Measurements from ENCODE around the gene ARL13B. TPM values are rescaled to one million over a fixed set of nuclear protein-coding genes. Genes with fewer than 3 reads are reported as not detected.

The ARL13B gene
- total RNA-seq, 1 experiment from 2014 or later: 7.6 TPM

DNA sequence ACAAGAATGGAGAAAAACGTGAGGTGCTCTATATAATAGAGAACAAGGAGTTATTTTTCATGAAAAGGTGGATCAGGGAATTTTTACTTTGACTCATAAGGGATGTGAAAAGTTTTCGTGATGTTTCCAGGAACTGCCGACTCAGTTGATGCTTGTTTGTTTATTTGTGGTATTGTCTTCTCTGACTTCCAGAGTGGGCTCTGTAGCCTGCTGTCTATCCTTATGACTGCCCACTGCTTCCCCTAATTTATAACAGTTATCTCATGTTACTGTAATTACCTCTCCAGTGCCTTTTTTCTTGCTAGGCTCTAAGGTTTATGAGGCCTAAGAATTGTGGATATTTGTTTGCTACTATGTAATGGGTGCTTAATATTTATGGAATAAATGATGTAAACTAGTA lies 12.3 kb downstream of the ARL13B start:
- H3K4me1 Mint-ChIP-seq (ENCODE audit: low read depth, unreplicated experiment): no peaks in the 10 kb centered on the region
- ChIA-PET CTCF (no interaction called here), POLR2A (no interaction called here)
- H3K36me3 Mint-ChIP-seq (ENCODE audit: insufficient read depth, unreplicated experiment): no peaks in the 10 kb centered on the region
- TF ChIP-seq, protein P1, sequence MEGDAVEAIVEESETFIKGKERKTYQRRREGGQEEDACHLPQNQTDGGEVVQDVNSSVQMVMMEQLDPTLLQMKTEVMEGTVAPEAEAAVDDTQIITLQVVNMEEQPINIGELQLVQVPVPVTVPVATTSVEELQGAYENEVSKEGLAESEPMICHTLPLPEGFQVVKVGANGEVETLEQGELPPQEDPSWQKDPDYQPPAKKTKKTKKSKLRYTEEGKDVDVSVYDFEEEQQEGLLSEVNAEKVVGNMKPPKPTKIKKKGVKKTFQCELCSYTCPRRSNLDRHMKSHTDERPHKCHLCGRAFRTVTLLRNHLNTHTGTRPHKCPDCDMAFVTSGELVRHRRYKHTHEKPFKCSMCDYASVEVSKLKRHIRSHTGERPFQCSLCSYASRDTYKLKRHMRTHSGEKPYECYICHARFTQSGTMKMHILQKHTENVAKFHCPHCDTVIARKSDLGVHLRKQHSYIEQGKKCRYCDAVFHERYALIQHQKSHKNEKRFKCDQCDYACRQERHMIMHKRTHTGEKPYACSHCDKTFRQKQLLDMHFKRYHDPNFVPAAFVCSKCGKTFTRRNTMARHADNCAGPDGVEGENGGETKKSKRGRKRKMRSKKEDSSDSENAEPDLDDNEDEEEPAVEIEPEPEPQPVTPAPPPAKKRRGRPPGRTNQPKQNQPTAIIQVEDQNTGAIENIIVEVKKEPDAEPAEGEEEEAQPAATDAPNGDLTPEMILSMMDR (IDR thresholded peaks at IDR 0.05; ENCODE audit: insufficient read depth in 1 of 2, low read depth in 1 of 2, low read length in 1 of 2, severe bottlenecking in 1 of 2, unreplicated experiment in 1 of 2): no peak
- no peak for DNase-seq
- intact Hi-C loops (cut with micrococcal nuclease; ENCODE audit: unreplicated experiment): no loop called here
- no peaks in the 10 kb centered on the region for H3K27me3 Mint-ChIP-seq (ENCODE audit: insufficient read depth, unreplicated experiment)
- H3K9me3 ChIP-seq: no peaks in the 10 kb centered on the region
- no TSS peak for BruUV-seq (replicated peaks)
- no peaks in the 10 kb centered on the region for H3K9me3 Mint-ChIP-seq (ENCODE audit: unreplicated experiment)
- H3K27ac Mint-ChIP-seq (ENCODE audit: unreplicated experiment): no peak overlapping the region
- H3K27me3 ChIP-seq (replicated peaks; ENCODE audit: control insufficient read depth, insufficient read depth, low read length): no peaks in the 10 kb centered on the region
- no peak overlapping the region for H3K4me3 Mint-ChIP-seq (ENCODE audit: unreplicated experiment)
- no peaks in the 10 kb centered on the region for H3K36me3 ChIP-seq (ENCODE audit: control insufficient read depth, insufficient read depth, low read length)
- no peaks in the 10 kb centered on the region for H3K4me1 ChIP-seq
- H3K4me3 ChIP-seq (ENCODE audit: low read depth, low read length): no peak overlapping the region

DNA sequence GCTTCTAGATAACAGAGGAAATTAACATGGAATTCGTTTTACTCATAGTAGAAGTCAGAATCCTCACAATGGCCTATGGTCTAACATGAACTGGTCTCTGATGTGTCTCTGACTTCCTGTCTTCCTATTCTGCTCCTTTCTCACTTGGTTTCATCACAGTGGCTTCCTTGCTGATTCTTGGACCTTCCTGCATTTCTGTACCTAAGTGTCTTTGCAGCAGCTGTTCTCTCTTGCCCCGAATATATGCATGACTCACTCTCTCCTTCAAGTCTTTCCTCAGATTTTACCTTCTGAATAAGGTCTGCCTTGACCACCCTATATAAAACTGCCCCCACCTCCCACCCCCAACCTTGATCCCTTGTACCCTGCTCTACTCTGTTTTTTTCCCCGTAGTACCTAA lies 14.1 kb downstream of the ARL13B start:
- intact Hi-C loops (cut with micrococcal nuclease; ENCODE audit: unreplicated experiment): no loop called here
- no peak overlapping the region for H3K4me3 Mint-ChIP-seq (ENCODE audit: unreplicated experiment)
- H3K4me1 Mint-ChIP-seq (ENCODE audit: low read depth, unreplicated experiment): no peaks in the 10 kb centered on the region
- TF ChIP-seq, protein P1 (IDR thresholded peaks at IDR 0.05; ENCODE audit: insufficient read depth in 1 of 2, low read depth in 1 of 2, low read length in 1 of 2, severe bottlenecking in 1 of 2, unreplicated experiment in 1 of 2): no peak
- H3K9me3 ChIP-seq: no peaks in the 10 kb centered on the region
- H3K27me3 Mint-ChIP-seq (ENCODE audit: insufficient read depth, unreplicated experiment): no peaks in the 10 kb centered on the region
- H3K4me3 ChIP-seq (ENCODE audit: low read depth, low read length): no peak overlapping the region
- H3K9me3 Mint-ChIP-seq (ENCODE audit: unreplicated experiment): no peaks in the 10 kb centered on the region
- no peak overlapping the region for H3K27ac Mint-ChIP-seq (ENCODE audit: unreplicated experiment)
- no peaks in the 10 kb centered on the region for H3K4me1 ChIP-seq
- ChIA-PET POLR2A (no interaction called here), CTCF (no interaction called here)
- no TSS peak for BruUV-seq (replicated peaks)
- no peaks in the 10 kb centered on the region for H3K27me3 ChIP-seq (replicated peaks; ENCODE audit: control insufficient read depth, insufficient read depth, low read length)
- H3K36me3 ChIP-seq (ENCODE audit: control insufficient read depth, insufficient read depth, low read length): no peaks in the 10 kb centered on the region
- DNase-seq: no peak
- no peaks in the 10 kb centered on the region for H3K36me3 Mint-ChIP-seq (ENCODE audit: insufficient read depth, unreplicated experiment)

DNA sequence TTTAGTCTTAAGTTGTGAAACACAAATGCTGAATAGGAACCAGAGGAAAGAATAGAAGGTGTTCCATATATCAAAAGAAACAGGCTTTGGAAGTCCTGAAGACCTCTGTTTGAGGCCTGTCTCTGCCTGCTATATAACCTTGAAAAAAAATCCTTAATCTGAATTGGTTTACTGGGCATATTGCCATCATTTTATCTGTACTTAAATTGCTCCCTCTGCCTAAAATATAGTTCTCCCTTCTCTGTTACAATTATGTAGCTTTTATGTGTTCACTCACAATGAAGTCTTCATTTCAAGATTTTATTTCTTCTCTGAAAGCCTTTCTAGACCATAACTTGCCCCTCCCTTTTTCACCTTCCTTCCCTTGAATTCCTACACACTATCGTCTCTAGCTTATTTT lies 21.2 kb downstream of the ARL13B start:
- ChIA-PET POLR2A (no interaction called here), CTCF (no interaction called here)
- TF ChIP-seq, protein P1 (IDR thresholded peaks at IDR 0.05; ENCODE audit: insufficient read depth in 1 of 2, low read depth in 1 of 2, low read length in 1 of 2, severe bottlenecking in 1 of 2, unreplicated experiment in 1 of 2): no peak
- BruUV-seq (replicated peaks): no TSS peak
- no peak overlapping the region for H3K4me3 Mint-ChIP-seq (ENCODE audit: unreplicated experiment)
- no peak overlapping the region for H3K27ac Mint-ChIP-seq (ENCODE audit: unreplicated experiment)
- no peak for DNase-seq
- no peaks in the 10 kb centered on the region for H3K36me3 ChIP-seq (ENCODE audit: control insufficient read depth, insufficient read depth, low read length)
- H3K4me1 ChIP-seq: no peaks in the 10 kb centered on the region
- no peaks in the 10 kb centered on the region for H3K27me3 Mint-ChIP-seq (ENCODE audit: insufficient read depth, unreplicated experiment)
- intact Hi-C loops (cut with micrococcal nuclease; ENCODE audit: unreplicated experiment): no loop called here
- no peak overlapping the region for H3K4me3 ChIP-seq (ENCODE audit: low read depth, low read length)
- no peaks in the 10 kb centered on the region for H3K4me1 Mint-ChIP-seq (ENCODE audit: low read depth, unreplicated experiment)
- H3K27me3 ChIP-seq (replicated peaks; ENCODE audit: control insufficient read depth, insufficient read depth, low read length): no peaks in the 10 kb centered on the region
- H3K9me3 ChIP-seq: no peaks in the 10 kb centered on the region
- H3K36me3 Mint-ChIP-seq (ENCODE audit: insufficient read depth, unreplicated experiment): no peaks in the 10 kb centered on the region
- H3K9me3 Mint-ChIP-seq (ENCODE audit: unreplicated experiment): no peaks in the 10 kb centered on the region
